Peyer's patch (tissue), 4 donors: ENCODE results near the gene ZNHIT3. TPM values are rescaled to one million over a fixed set of nuclear protein-coding genes. Genes with fewer than 3 reads are reported as not detected.

Experiments
- DNase-seq, 3 donors: peaks; one replicate each; pipeline ENCODE4 v3.0.0-alpha.2; 2017 to 2019
- H3K27ac ChIP-seq, 4 donors: fragments of 200-600 bp; sonication (generic); one replicate each; pipeline ENCODE4 v1.5.1; 2016 to 2019
- H3K27me3 ChIP-seq, 2 donors: fragments of 200-600 bp; sonication (generic); one replicate each; pipeline ENCODE4 v1.5.1; 2019
- H3K36me3 ChIP-seq, 3 donors: fragments of 200-600 bp; sonication (generic); one replicate each; pipeline ENCODE4 v1.5.1; 2016 to 2019
- H3K4me1 ChIP-seq, 4 donors: fragments of 200-600 bp; sonication (generic); one replicate each; pipeline ENCODE4 v1.5.1; 2016 to 2019
- H3K4me3 ChIP-seq, 4 donors: fragments of 200-600 bp; sonication (generic); 1 replicate in 3 of 4; 2 replicates in 1 of 4; pipeline ENCODE4 v1.5.1; 2016 to 2019; ENCODE audit warnings: mild to moderate bottlenecking in 1 of 4
- H3K9me3 ChIP-seq, 4 donors: fragments of 200-600 bp; sonication (generic); one replicate each; pipeline ENCODE4 v1.5.1; 2016 to 2019; ENCODE audit warnings: mild to moderate bottlenecking in 1 of 4
- POLR2A ChIP-seq, 2 donors: fragments of 450-650 bp; IDR thresholded peaks; one replicate each; pipeline ENCODE4 v1.5.1; 2017; ENCODE audit warnings: antibody characterized with exemption in 2 of 2, mild to moderate bottlenecking in 2 of 2, moderate library complexity in 2 of 2
- total RNA-seq, 4 donors: library from RNA; depleted of rRNA; stranded (reverse); fragments of >200 nt; gene quantifications; one replicate each; pipeline ENCODE4 v1.1.0, GENCODE V29; 2016
- TF ChIP-seq, protein P1 (sequence below), 6 experiments: fragments of 450-650 bp in 4 of 6; fragments of 200-600 bp in 2 of 6; sonication (generic) in 1 of 6; IDR thresholded peaks; one replicate each; pipeline ENCODE4 v1.5.1; 2017 to 2019; ENCODE audit warnings: antibody characterized with exemption in 6 of 6, mild to moderate bottlenecking in 3 of 6, moderate library complexity in 1 of 6

Gene ZNHIT3
- total RNA-seq, 4 donors from 2014 or later = 13.8 to 29.7 (median 17.9) TPM

DNA sequence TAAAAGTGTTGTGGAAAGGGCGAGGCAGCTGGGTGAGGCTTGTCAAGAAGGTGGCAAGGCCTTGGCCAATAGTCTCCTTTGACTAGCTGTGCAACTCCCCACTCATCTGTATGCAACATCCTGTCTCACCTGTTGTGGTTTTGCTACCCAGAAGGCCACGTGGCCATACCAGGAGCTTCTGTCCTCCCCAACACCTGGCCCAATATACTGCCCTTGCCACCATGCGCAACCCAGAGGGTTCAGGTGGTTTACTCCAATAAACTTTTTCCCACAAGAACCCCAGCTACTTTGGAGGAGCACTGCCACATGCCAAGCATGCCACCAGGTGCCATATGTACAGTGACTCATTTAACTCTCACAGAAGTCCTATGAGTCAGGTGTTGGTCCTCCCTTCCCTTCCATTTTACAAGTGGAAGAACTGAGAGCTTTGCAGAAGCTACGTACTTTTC, 38.0 kb downstream of the ZNHIT3 start:
- Histone ChIP-seq H3K27me3 (no peaks in the 10 kb centered on the region), H3K36me3 (peaks cover 0 to 53% (median 0%) of the 10 kb centered on the region in 3 donors), H3K4me1 (no peaks in the 10 kb centered on the region), H3K4me3 (no peak overlapping the region), H3K9me3 (no peaks in the 10 kb centered on the region), H3K27ac (no peak overlapping the region)
- no peak for TF ChIP-seq POLR2A (IDR thresholded peaks at IDR 0.05)
- TF ChIP-seq, protein P1, sequence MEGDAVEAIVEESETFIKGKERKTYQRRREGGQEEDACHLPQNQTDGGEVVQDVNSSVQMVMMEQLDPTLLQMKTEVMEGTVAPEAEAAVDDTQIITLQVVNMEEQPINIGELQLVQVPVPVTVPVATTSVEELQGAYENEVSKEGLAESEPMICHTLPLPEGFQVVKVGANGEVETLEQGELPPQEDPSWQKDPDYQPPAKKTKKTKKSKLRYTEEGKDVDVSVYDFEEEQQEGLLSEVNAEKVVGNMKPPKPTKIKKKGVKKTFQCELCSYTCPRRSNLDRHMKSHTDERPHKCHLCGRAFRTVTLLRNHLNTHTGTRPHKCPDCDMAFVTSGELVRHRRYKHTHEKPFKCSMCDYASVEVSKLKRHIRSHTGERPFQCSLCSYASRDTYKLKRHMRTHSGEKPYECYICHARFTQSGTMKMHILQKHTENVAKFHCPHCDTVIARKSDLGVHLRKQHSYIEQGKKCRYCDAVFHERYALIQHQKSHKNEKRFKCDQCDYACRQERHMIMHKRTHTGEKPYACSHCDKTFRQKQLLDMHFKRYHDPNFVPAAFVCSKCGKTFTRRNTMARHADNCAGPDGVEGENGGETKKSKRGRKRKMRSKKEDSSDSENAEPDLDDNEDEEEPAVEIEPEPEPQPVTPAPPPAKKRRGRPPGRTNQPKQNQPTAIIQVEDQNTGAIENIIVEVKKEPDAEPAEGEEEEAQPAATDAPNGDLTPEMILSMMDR (IDR thresholded peaks at IDR 0.05) = no peak
- DNase-seq = no peak

DNA sequence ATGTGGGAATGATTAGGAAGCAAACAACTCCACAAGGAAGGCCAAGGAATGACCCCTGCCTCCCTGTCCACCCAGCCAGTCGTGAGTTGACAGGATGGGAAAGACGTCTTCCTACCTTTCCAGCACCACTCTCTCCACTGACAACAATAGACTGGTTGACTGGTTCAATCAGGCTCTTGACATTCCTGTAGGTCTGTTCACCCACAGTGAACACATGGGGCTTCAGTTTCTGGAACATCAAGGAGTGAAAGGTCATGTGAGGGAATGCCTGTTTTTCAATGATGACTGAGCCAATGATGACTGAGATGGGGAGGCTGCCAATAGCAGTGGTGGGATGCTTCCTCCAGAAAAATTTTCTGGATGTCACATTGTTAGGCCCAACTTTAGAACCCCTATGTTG, 38.6 kb downstream of the ZNHIT3 start:
- DNase-seq = no peak
- H3K27me3 ChIP-seq = no peaks in the 10 kb centered on the region
- TF ChIP-seq, protein P1 (IDR thresholded peaks at IDR 0.05) = no peak
- no peak for TF ChIP-seq POLR2A (IDR thresholded peaks at IDR 0.05)
- H3K4me3 ChIP-seq = no peak overlapping the region
- H3K9me3 ChIP-seq = no peaks in the 10 kb centered on the region
- H3K36me3 ChIP-seq = peaks cover 0 to 56% (median 0%) of the 10 kb centered on the region in 3 donors
- no peaks in the 10 kb centered on the region for H3K4me1 ChIP-seq
- H3K27ac ChIP-seq = no peak overlapping the region

DNA sequence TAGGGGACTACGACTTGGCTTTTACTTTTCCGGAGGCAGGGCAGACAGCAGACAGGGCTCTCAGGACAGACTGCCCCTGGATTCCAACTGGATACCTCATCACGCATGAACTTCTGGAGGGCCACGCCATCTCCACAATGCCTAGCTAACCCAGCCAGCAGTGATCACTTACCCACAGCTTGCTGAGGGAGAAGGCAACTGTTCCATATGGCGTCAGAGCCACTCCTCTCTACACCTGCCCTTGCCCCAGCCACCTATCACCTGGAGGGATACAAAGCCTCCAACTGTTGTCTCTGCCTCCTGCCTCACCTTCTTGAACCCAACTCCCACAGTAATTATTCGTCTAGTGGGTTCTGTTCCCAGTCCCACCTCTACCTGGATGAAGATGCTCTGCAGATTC, 39.4 kb downstream of the ZNHIT3 start:
- H3K4me3 ChIP-seq = no peak overlapping the region
- H3K27ac ChIP-seq = no peak overlapping the region
- TF ChIP-seq, protein P1 (IDR thresholded peaks at IDR 0.05) = no peak
- TF ChIP-seq POLR2A (IDR thresholded peaks at IDR 0.05) = no peak
- DNase-seq = no peak
- H3K4me1 ChIP-seq = no peaks in the 10 kb centered on the region
- H3K36me3 ChIP-seq = peaks cover 0 to 56% (median 0%) of the 10 kb centered on the region in 3 donors
- H3K27me3 ChIP-seq = no peaks in the 10 kb centered on the region
- no peaks in the 10 kb centered on the region for H3K9me3 ChIP-seq

DNA sequence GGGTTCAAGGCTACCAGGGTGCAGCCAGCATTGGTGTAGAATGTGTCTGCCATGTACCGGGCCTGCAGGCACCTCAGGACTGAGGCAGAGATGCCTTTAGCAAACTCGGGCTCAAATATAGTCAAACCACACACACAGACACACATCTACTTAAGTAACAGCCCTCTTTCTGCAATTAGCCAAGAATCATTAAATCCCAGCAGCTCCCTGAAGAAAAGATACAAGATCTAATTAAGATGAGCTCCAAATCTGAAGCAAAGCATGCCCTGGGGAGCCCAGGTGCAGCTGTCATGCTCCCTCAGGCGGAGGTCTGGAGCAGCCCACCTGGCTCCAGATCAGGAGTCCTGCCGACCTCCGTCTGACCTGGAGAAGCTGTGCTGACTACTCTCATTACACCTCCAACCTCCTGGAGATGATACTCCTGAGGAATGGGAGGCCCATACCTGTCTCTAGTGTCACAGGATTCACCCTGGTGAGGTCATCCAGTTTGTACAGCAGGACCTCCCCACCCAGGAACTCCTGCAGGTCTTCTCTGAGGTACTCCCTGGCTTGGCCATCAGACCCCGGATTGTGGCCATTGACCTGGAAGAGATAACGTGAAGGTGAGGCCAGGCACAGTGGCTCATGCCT, 41.3 kb downstream of the ZNHIT3 start:
- TF ChIP-seq, protein P1 (IDR thresholded peaks at IDR 0.05) = no peak
- no peak for TF ChIP-seq POLR2A (IDR thresholded peaks at IDR 0.05)
- Histone ChIP-seq H3K9me3 (no peaks in the 10 kb centered on the region), H3K4me1 (no peaks in the 10 kb centered on the region), H3K27ac (no peak overlapping the region), H3K27me3 (no peaks in the 10 kb centered on the region), H3K36me3 (peaks cover 0 to 67% (median 0%) of the 10 kb centered on the region in 3 donors), H3K4me3 (no peak overlapping the region)
- DNase-seq = no peak

DNA sequence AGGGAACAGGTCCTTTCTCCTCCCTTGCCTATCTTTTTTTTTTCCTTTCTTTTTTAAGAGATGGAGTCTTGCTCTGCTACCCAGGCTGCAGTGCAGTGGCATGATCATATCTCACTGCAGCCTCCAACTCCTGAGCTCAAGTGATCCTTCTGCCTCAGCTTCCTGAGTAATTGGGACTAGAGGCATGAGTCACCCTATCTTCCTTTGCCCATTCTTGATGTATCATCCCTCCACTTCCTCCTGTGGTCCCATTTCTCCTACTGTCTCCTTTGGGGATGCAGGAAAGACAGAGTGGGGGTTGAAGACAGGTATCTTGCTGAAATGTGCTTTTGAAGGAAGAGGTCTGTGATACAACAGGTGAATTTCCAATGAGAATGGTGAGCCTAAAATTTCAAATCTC, 42.6 kb downstream of the ZNHIT3 start:
- Histone ChIP-seq H3K36me3 (peaks cover 0 to 59% (median 0%) of the 10 kb centered on the region in 3 donors), H3K27ac (no peak overlapping the region), H3K27me3 (no peaks in the 10 kb centered on the region), H3K4me3 (no peak overlapping the region), H3K4me1 (peaks cover 0 to 5% (median 0%) of the 10 kb centered on the region in 4 donors), H3K9me3 (no peaks in the 10 kb centered on the region)
- TF ChIP-seq, protein P1 (IDR thresholded peaks at IDR 0.05) = no peak
- no peak for TF ChIP-seq POLR2A (IDR thresholded peaks at IDR 0.05)
- DNase-seq = no peak
